Measurements from ENCODE around the gene RASGEF1C.

DNA sequence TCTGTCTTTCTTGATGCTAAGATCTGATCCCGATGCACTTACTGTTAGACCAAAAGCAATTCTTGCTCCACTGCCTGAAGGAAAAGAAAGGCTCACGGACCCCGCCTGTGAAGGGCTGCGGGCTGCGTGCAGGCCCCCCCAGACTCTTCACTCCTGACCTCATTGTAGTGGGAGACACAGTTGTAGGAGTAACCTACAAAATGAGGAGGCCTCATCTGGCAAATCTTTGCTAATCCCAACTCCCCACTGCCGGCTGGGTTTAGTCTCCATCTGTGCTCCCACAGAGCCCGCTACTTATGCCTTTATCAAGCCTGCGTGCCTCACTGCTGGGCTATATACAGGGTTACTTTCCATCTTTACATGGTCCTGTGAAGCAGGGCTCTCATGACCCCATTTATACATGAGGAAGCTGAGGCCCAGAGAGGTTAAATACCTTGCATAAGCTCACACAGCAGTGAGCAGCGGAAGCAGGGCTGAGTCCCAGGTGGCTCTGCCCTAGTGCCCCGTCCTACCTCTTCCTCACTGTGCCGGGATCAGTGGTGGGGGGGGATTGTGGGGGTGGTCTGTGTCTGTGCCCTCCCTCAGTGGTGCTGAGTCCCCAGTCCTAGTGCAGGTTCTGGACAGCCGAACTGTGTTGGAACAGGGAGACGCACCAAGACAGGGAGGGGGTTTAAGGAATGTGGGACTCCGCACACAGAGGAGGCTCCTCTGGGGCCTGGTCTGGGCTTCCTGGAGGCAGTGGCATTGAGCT lies 93.5 kb downstream of the RASGEF1C start:
- TF ChIP-seq, protein P1, sequence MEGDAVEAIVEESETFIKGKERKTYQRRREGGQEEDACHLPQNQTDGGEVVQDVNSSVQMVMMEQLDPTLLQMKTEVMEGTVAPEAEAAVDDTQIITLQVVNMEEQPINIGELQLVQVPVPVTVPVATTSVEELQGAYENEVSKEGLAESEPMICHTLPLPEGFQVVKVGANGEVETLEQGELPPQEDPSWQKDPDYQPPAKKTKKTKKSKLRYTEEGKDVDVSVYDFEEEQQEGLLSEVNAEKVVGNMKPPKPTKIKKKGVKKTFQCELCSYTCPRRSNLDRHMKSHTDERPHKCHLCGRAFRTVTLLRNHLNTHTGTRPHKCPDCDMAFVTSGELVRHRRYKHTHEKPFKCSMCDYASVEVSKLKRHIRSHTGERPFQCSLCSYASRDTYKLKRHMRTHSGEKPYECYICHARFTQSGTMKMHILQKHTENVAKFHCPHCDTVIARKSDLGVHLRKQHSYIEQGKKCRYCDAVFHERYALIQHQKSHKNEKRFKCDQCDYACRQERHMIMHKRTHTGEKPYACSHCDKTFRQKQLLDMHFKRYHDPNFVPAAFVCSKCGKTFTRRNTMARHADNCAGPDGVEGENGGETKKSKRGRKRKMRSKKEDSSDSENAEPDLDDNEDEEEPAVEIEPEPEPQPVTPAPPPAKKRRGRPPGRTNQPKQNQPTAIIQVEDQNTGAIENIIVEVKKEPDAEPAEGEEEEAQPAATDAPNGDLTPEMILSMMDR (IDR thresholded peaks at IDR 0.05) = no peak
- TF ChIP-seq POLR2A (IDR thresholded peaks at IDR 0.05) = no peak
